ENCODE results near the gene ADH1C.

ADH1C gene

GRCh38 chr4:99314211-99314610 is 38.3 kb downstream of the ADH1C start:
- no peak overlapping the region for H3K18ac ChIP-seq (ENCODE audit: low read length)
- no peak overlapping the region for H3K4ac ChIP-seq (ENCODE audit: low read length)
- no peak overlapping the region for H2BK12ac ChIP-seq (ENCODE audit: low read length)
- no peak overlapping the region for H2BK5ac ChIP-seq (ENCODE audit: low read length)
- H3K79me1 ChIP-seq (ENCODE audit: low read depth, low read length), result no peaks in the 10 kb centered on the region
- H2BK15ac ChIP-seq (ENCODE audit: low read length), result no peak overlapping the region
- no peak overlapping the region for H3K23ac ChIP-seq (ENCODE audit: low read depth, low read length, poor library complexity)
- no peak overlapping the region for H4K91ac ChIP-seq (ENCODE audit: low read depth, low read length, poor library complexity)
- no peak overlapping the region for H3K27ac ChIP-seq (replicated peaks; ENCODE audit: low read length)
- no peak for DNase-seq (ENCODE audit: low spot score)
- no peak overlapping the region for H2AFZ ChIP-seq (ENCODE audit: low read length)
- H3K36me3 ChIP-seq (replicated peaks in 1 of 2; ENCODE audit: control insufficient read depth in 2 of 2, insufficient read depth in 2 of 2, low read length in 2 of 2), result no peaks in the 10 kb centered on the region
- H3K27me3 ChIP-seq (ENCODE audit: control insufficient read depth in 3 of 3, insufficient read depth in 3 of 3, low read depth in 1 of 3, low read length in 3 of 3), result no peaks in the 10 kb centered on the region
- H3K4me2 ChIP-seq (ENCODE audit: insufficient read depth, low read length, poor library complexity, severe bottlenecking), result no peak overlapping the region
- H3K4me3 ChIP-seq (ENCODE audit: low read length in 2 of 2), result no peak overlapping the region
- H2AK5ac ChIP-seq (ENCODE audit: low read depth, low read length), result no peak overlapping the region
- H3K14ac ChIP-seq (ENCODE audit: low read length), result no peak overlapping the region
- H2BK120ac ChIP-seq (ENCODE audit: low read depth, low read length), result no peak overlapping the region
- H4K8ac ChIP-seq (ENCODE audit: low read depth, low read length), result no peak overlapping the region
- no peak overlapping the region for H3K9ac ChIP-seq (ENCODE audit: low read depth, low read length, poor library complexity)
- WGBS, 2 donors (ENCODE audit: extremely low coverage in 2 of 2, insufficient read length in 2 of 2, insufficient replicate concordance in 1 of 2), result no CpG with 5 or more reads among the region's 1 CpG
- H3K9me3 ChIP-seq (replicated peaks in 1 of 2; ENCODE audit: control insufficient read depth in 2 of 2, insufficient read depth in 1 of 2, low read depth in 1 of 2, low read length in 2 of 2), result no peaks in the 10 kb centered on the region
- H3K4me1 ChIP-seq (ENCODE audit: control insufficient read depth in 2 of 2, insufficient read depth in 1 of 2, low read depth in 1 of 2, low read length in 2 of 2), result no peaks in the 10 kb centered on the region

- H3K9me3 ChIP-seq (replicated peaks in 1 of 2; ENCODE audit: control insufficient read depth in 2 of 2, insufficient read depth in 1 of 2, low read depth in 1 of 2, low read length in 2 of 2), result no peaks in the 10 kb centered on the region
- H3K9ac ChIP-seq (ENCODE audit: low read depth, low read length, poor library complexity), result no peak overlapping the region
- no peak overlapping the region for H2BK12ac ChIP-seq (ENCODE audit: low read length)
- H3K23ac ChIP-seq (ENCODE audit: low read depth, low read length, poor library complexity), result no peak overlapping the region
- no peak overlapping the region for H3K27ac ChIP-seq (replicated peaks; ENCODE audit: low read length)
- H2AFZ ChIP-seq (ENCODE audit: low read length), result no peak overlapping the region
- no peak overlapping the region for H2BK120ac ChIP-seq (ENCODE audit: low read depth, low read length)
- H3K4me2 ChIP-seq (ENCODE audit: insufficient read depth, low read length, poor library complexity, severe bottlenecking), result no peak overlapping the region
- no peaks in the 10 kb centered on the region for H3K4me1 ChIP-seq (ENCODE audit: control insufficient read depth in 2 of 2, insufficient read depth in 1 of 2, low read depth in 1 of 2, low read length in 2 of 2)
- no peak overlapping the region for H4K8ac ChIP-seq (ENCODE audit: low read depth, low read length)
- H3K36me3 ChIP-seq (replicated peaks in 1 of 2; ENCODE audit: control insufficient read depth in 2 of 2, insufficient read depth in 2 of 2, low read length in 2 of 2), result no peaks in the 10 kb centered on the region
- H4K91ac ChIP-seq (ENCODE audit: low read depth, low read length, poor library complexity), result no peak overlapping the region
- no peak overlapping the region for H2AK5ac ChIP-seq (ENCODE audit: low read depth, low read length)
- no peak overlapping the region for H3K18ac ChIP-seq (ENCODE audit: low read length)
- no peak overlapping the region for H3K4me3 ChIP-seq (ENCODE audit: low read length in 2 of 2)
- no peaks in the 10 kb centered on the region for H3K79me1 ChIP-seq (ENCODE audit: low read depth, low read length)
- H3K27me3 ChIP-seq (ENCODE audit: control insufficient read depth in 3 of 3, insufficient read depth in 3 of 3, low read depth in 1 of 3, low read length in 3 of 3), result no peaks in the 10 kb centered on the region
- no peak for DNase-seq (ENCODE audit: low spot score)
- no peak overlapping the region for H3K14ac ChIP-seq (ENCODE audit: low read length)
- no peak overlapping the region for H3K4ac ChIP-seq (ENCODE audit: low read length)
- H2BK5ac ChIP-seq (ENCODE audit: low read length), result no peak overlapping the region
- no peak overlapping the region for H2BK15ac ChIP-seq (ENCODE audit: low read length)
- no CpG with 5 or more reads among the region's 2 CpGs for WGBS, 2 donors (ENCODE audit: extremely low coverage in 2 of 2, insufficient read length in 2 of 2, insufficient replicate concordance in 1 of 2)
Measured at GRCh38 chr4:99310389-99310788, 42.2 kb downstream of the ADH1C start.

DNA sequence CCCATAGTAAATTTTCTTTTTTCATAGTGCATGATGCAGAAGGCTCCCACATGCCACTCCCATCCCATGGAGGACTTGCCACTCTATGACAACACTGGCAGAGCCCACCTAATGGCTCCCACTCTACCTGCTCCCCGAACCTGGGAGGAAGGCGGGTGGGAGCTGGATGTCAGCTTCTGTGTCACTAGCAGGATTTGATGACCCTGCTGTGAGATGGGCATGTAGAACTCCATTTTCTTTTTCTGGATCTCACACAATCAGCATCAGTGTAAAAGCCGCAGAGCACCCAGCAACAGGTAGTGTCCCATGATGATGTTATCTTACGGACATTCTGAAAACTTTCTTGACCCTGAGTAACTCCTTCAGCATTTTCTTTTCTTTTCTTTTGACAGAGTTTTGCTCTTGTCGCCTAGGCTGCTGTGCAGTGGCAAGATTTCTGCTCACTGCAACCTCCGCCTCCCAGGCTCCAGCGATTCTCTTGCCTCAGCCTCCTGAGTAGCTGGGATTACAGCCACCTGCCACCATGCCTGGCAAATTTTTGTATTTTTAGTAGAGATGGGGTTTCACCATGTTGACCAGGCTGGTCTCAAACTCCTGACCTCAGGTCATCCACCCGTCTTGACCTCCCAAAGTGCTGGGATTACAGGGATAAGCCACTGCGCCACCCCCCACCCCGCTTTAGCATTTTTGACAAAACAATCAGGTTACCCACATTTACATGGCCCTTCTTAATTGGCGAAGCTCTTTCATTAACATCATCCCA is 46.7 kb downstream of the ADH1C start:
- Histone ChIP-seq H2BK15ac (ENCODE audit: low read length) (no peak overlapping the region), H3K9me3 (replicated peaks in 1 of 2; ENCODE audit: control insufficient read depth in 2 of 2, insufficient read depth in 1 of 2, low read depth in 1 of 2, low read length in 2 of 2) (no peaks in the 10 kb centered on the region), H2AFZ (ENCODE audit: low read length) (no peak overlapping the region), H3K14ac (ENCODE audit: low read length) (no peak overlapping the region), H3K27me3 (ENCODE audit: control insufficient read depth in 3 of 3, insufficient read depth in 3 of 3, low read depth in 1 of 3, low read length in 3 of 3) (no peaks in the 10 kb centered on the region), H3K4me1 (ENCODE audit: control insufficient read depth in 2 of 2, insufficient read depth in 1 of 2, low read depth in 1 of 2, low read length in 2 of 2) (no peaks in the 10 kb centered on the region), H3K36me3 (replicated peaks in 1 of 2; ENCODE audit: control insufficient read depth in 2 of 2, insufficient read depth in 2 of 2, low read length in 2 of 2) (no peaks in the 10 kb centered on the region), H3K4me3 (ENCODE audit: low read length in 2 of 2) (no peak overlapping the region), H2BK12ac (ENCODE audit: low read length) (no peak overlapping the region), H3K27ac (replicated peaks; ENCODE audit: low read length) (no peak overlapping the region), H2AK5ac (ENCODE audit: low read depth, low read length) (no peak overlapping the region), H2BK5ac (ENCODE audit: low read length) (no peak overlapping the region), H3K9ac (ENCODE audit: low read depth, low read length, poor library complexity) (no peak overlapping the region), H3K4me2 (ENCODE audit: insufficient read depth, low read length, poor library complexity, severe bottlenecking) (no peak overlapping the region), H3K4ac (ENCODE audit: low read length) (no peak overlapping the region), H3K18ac (ENCODE audit: low read length) (no peak overlapping the region), H4K8ac (ENCODE audit: low read depth, low read length) (no peak overlapping the region), H3K23ac (ENCODE audit: low read depth, low read length, poor library complexity) (no peak overlapping the region), H3K79me1 (ENCODE audit: low read depth, low read length) (no peaks in the 10 kb centered on the region), H2BK120ac (ENCODE audit: low read depth, low read length) (no peak overlapping the region), H4K91ac (ENCODE audit: low read depth, low read length, poor library complexity) (no peak overlapping the region)
- DNase-seq (ENCODE audit: low spot score), result no peak
- no CpG with 5 or more reads among the region's 11 CpGs for WGBS, 2 donors (ENCODE audit: extremely low coverage in 2 of 2, insufficient read length in 2 of 2, insufficient replicate concordance in 1 of 2)

- H3K36me3 ChIP-seq (replicated peaks in 1 of 2; ENCODE audit: control insufficient read depth in 2 of 2, insufficient read depth in 2 of 2, low read length in 2 of 2), result no peaks in the 10 kb centered on the region
- H3K14ac ChIP-seq (ENCODE audit: low read length), result no peak overlapping the region
- H2BK12ac ChIP-seq (ENCODE audit: low read length), result no peak overlapping the region
- H3K9me3 ChIP-seq (replicated peaks in 1 of 2; ENCODE audit: control insufficient read depth in 2 of 2, insufficient read depth in 1 of 2, low read depth in 1 of 2, low read length in 2 of 2), result no peaks in the 10 kb centered on the region
- no peak overlapping the region for H3K4me2 ChIP-seq (ENCODE audit: insufficient read depth, low read length, poor library complexity, severe bottlenecking)
- no peak overlapping the region for H2AK5ac ChIP-seq (ENCODE audit: low read depth, low read length)
- no CpG with 5 or more reads among the region's 7 CpGs for WGBS, 2 donors (ENCODE audit: extremely low coverage in 2 of 2, insufficient read length in 2 of 2, insufficient replicate concordance in 1 of 2)
- H3K23ac ChIP-seq (ENCODE audit: low read depth, low read length, poor library complexity), result no peak overlapping the region
- no peak overlapping the region for H3K27ac ChIP-seq (replicated peaks; ENCODE audit: low read length)
- H2BK120ac ChIP-seq (ENCODE audit: low read depth, low read length), result no peak overlapping the region
- no peak overlapping the region for H3K4me3 ChIP-seq (ENCODE audit: low read length in 2 of 2)
- DNase-seq (ENCODE audit: low spot score), result no peak
- H3K4ac ChIP-seq (ENCODE audit: low read length), result no peak overlapping the region
- no peak overlapping the region for H3K9ac ChIP-seq (ENCODE audit: low read depth, low read length, poor library complexity)
- no peak overlapping the region for H2BK5ac ChIP-seq (ENCODE audit: low read length)
- H4K8ac ChIP-seq (ENCODE audit: low read depth, low read length), result no peak overlapping the region
- H3K18ac ChIP-seq (ENCODE audit: low read length), result no peak overlapping the region
- no peaks in the 10 kb centered on the region for H3K4me1 ChIP-seq (ENCODE audit: control insufficient read depth in 2 of 2, insufficient read depth in 1 of 2, low read depth in 1 of 2, low read length in 2 of 2)
- no peaks in the 10 kb centered on the region for H3K79me1 ChIP-seq (ENCODE audit: low read depth, low read length)
- H2BK15ac ChIP-seq (ENCODE audit: low read length), result no peak overlapping the region
- H3K27me3 ChIP-seq (ENCODE audit: control insufficient read depth in 3 of 3, insufficient read depth in 3 of 3, low read depth in 1 of 3, low read length in 3 of 3), result no peaks in the 10 kb centered on the region
- H4K91ac ChIP-seq (ENCODE audit: low read depth, low read length, poor library complexity), result no peak overlapping the region
- H2AFZ ChIP-seq (ENCODE audit: low read length), result no peak overlapping the region
Measured at GRCh38 chr4:99301376-99302164, 51.0 kb downstream of the ADH1C start.

Data from neuronal stem cell (in vitro differentiated cells).